Measurements from ENCODE around the gene MYT1.

DNA sequence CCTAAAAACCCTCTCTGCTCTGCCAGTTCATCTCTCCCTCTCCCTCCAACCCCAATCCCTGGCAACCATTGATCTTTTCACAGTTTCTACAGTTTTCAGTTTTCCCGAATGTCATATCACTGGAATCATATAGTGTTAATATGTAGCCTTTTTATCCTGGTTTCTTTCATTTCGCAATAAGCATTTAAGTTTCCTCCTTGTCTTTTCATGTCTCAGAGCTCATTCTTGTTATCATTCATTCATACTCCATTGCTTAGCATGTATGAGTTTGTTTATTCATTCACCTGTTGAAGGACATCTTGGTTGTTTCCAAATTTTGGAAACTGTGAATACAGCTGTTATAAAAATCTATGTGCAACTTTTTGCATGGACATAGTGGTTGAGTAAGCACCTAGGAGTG is 85.8 kb downstream of the MYT1 start:
- TF ChIP-seq, protein P1, sequence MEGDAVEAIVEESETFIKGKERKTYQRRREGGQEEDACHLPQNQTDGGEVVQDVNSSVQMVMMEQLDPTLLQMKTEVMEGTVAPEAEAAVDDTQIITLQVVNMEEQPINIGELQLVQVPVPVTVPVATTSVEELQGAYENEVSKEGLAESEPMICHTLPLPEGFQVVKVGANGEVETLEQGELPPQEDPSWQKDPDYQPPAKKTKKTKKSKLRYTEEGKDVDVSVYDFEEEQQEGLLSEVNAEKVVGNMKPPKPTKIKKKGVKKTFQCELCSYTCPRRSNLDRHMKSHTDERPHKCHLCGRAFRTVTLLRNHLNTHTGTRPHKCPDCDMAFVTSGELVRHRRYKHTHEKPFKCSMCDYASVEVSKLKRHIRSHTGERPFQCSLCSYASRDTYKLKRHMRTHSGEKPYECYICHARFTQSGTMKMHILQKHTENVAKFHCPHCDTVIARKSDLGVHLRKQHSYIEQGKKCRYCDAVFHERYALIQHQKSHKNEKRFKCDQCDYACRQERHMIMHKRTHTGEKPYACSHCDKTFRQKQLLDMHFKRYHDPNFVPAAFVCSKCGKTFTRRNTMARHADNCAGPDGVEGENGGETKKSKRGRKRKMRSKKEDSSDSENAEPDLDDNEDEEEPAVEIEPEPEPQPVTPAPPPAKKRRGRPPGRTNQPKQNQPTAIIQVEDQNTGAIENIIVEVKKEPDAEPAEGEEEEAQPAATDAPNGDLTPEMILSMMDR (conservative IDR thresholded peaks at IDR 0.05), result no peak
- no peak for TF ChIP-seq ZFX (IDR thresholded peaks at IDR 0.05)
